SH-SY5Y (cell line): ENCODE results near the gene PLCH1.

Experiments used
- GATA2 ChIP-seq: IDR thresholded peaks from 2 replicates; pipeline ENCODE4 v1.6.1; 2011; ENCODE audit warnings: mild to moderate bottlenecking, low read depth, low read length
- GATA3 ChIP-seq: IDR thresholded peaks from 2 replicates; pipeline ENCODE4 v1.6.1; 2011; ENCODE audit warnings: low read depth, mild to moderate bottlenecking, low read length, moderate library complexity

PLCH1 gene

GRCh38 chr3:155753038-155753639, 8.3 kb upstream of the PLCH1 start:
- no peak for TF ChIP-seq GATA2
- no peak for TF ChIP-seq GATA3

- TF ChIP-seq GATA3 (no peak), GATA2 (no peak)
Observed at GRCh38 chr3:155748611-155749365, 3.9 kb upstream of the PLCH1 start.

- no peak for TF ChIP-seq GATA3
- no peak for TF ChIP-seq GATA2
Observed at GRCh38 chr3:155747946-155748290, 3.0 kb upstream of the PLCH1 start.

- no peak for TF ChIP-seq GATA2
Observed at GRCh38 chr3:155747286-155747945, 2.5 kb upstream of the PLCH1 start.

- TF ChIP-seq GATA3 (no peak), GATA2 (no peak)
Observed at GRCh38 chr3:155746703-155747102, 1.8 kb upstream of the PLCH1 start.

- TF ChIP-seq GATA2 (no peak), GATA3 (no peak)
Observed at GRCh38 chr3:155745795-155746550, 1.1 kb upstream of the PLCH1 start.

- TF ChIP-seq GATA3 (no peak), GATA2 (no peak)
Observed at GRCh38 chr3:155744010-155744625, 753 bp downstream of the PLCH1 start.

- no peak for TF ChIP-seq GATA3
- TF ChIP-seq GATA2: no peak
Observed at GRCh38 chr3:155743606-155744005, 1.3 kb downstream of the PLCH1 start.

GRCh38 chr3:155742349-155742965, 2.4 kb downstream of the PLCH1 start:
- TF ChIP-seq GATA3 (no peak), GATA2 (no peak)

- TF ChIP-seq GATA2: no peak
- TF ChIP-seq GATA3: no peak
Observed at GRCh38 chr3:155741603-155742002, 3.3 kb downstream of the PLCH1 start.

GRCh38 chr3:155741101-155741500, 3.8 kb downstream of the PLCH1 start:
- TF ChIP-seq GATA2 (no peak), GATA3 (no peak)

GRCh38 chr3:155739154-155739553, 5.7 kb downstream of the PLCH1 start:
- TF ChIP-seq GATA3 (no peak), GATA2 (no peak)

GRCh38 chr3:155738580-155739076, 6.2 kb downstream of the PLCH1 start:
- TF ChIP-seq GATA2: no peak
- no peak for TF ChIP-seq GATA3
